ENCODE results near the gene ANKLE1.

DNA sequence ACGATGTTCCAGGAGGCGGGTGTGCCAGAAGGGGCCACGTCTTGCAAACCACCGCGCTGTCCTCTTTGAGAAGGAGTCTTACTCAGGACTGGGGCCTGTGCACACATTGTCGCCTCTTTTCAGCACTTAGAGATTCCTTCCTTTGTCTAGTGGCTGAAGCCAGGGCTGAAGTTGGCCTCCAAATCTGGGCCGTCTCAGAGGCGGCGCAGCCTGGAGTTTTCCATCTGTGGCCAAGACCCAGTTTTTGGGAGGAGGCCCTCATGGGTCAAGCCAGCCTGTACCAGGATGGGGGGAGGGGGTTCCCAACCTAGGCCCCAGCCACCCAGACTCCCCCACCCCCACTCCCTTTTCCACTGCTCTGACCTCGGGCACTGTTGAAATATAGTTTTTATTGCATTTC is 41.2 kb downstream of the ANKLE1 start:
- TF ChIP-seq, protein P1, sequence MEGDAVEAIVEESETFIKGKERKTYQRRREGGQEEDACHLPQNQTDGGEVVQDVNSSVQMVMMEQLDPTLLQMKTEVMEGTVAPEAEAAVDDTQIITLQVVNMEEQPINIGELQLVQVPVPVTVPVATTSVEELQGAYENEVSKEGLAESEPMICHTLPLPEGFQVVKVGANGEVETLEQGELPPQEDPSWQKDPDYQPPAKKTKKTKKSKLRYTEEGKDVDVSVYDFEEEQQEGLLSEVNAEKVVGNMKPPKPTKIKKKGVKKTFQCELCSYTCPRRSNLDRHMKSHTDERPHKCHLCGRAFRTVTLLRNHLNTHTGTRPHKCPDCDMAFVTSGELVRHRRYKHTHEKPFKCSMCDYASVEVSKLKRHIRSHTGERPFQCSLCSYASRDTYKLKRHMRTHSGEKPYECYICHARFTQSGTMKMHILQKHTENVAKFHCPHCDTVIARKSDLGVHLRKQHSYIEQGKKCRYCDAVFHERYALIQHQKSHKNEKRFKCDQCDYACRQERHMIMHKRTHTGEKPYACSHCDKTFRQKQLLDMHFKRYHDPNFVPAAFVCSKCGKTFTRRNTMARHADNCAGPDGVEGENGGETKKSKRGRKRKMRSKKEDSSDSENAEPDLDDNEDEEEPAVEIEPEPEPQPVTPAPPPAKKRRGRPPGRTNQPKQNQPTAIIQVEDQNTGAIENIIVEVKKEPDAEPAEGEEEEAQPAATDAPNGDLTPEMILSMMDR (IDR thresholded peaks at IDR 0.05): no peak
- TF ChIP-seq RFX5 (IDR thresholded peaks at IDR 0.05; ENCODE audit: low read length): no peak
- no peak for TF ChIP-seq TCF12 (IDR thresholded peaks at IDR 0.05)
- TF ChIP-seq, protein P2, sequence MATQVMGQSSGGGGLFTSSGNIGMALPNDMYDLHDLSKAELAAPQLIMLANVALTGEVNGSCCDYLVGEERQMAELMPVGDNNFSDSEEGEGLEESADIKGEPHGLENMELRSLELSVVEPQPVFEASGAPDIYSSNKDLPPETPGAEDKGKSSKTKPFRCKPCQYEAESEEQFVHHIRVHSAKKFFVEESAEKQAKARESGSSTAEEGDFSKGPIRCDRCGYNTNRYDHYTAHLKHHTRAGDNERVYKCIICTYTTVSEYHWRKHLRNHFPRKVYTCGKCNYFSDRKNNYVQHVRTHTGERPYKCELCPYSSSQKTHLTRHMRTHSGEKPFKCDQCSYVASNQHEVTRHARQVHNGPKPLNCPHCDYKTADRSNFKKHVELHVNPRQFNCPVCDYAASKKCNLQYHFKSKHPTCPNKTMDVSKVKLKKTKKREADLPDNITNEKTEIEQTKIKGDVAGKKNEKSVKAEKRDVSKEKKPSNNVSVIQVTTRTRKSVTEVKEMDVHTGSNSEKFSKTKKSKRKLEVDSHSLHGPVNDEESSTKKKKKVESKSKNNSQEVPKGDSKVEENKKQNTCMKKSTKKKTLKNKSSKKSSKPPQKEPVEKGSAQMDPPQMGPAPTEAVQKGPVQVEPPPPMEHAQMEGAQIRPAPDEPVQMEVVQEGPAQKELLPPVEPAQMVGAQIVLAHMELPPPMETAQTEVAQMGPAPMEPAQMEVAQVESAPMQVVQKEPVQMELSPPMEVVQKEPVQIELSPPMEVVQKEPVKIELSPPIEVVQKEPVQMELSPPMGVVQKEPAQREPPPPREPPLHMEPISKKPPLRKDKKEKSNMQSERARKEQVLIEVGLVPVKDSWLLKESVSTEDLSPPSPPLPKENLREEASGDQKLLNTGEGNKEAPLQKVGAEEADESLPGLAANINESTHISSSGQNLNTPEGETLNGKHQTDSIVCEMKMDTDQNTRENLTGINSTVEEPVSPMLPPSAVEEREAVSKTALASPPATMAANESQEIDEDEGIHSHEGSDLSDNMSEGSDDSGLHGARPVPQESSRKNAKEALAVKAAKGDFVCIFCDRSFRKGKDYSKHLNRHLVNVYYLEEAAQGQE (IDR thresholded peaks at IDR 0.05; ENCODE audit: low read depth, low read length): no peak
- TF ChIP-seq, protein P3, sequence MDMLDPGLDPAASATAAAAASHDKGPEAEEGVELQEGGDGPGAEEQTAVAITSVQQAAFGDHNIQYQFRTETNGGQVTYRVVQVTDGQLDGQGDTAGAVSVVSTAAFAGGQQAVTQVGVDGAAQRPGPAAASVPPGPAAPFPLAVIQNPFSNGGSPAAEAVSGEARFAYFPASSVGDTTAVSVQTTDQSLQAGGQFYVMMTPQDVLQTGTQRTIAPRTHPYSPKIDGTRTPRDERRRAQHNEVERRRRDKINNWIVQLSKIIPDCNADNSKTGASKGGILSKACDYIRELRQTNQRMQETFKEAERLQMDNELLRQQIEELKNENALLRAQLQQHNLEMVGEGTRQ (IDR thresholded peaks at IDR 0.05; ENCODE audit: borderline replicate concordance, low read depth, low read length): no peak
- TF ChIP-seq CHD2 (IDR thresholded peaks at IDR 0.05; ENCODE audit: low read length, partially characterized antibody): no peak
- TF ChIP-seq RAD21 (IDR thresholded peaks at IDR 0.05; ENCODE audit: low read length): no peak
- no peak for TF ChIP-seq SIN3A (IDR thresholded peaks at IDR 0.05; ENCODE audit: borderline replicate concordance, low read depth, low read length)
- TF ChIP-seq, protein P4, sequence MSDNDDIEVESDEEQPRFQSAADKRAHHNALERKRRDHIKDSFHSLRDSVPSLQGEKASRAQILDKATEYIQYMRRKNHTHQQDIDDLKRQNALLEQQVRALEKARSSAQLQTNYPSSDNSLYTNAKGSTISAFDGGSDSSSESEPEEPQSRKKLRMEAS (IDR thresholded peaks at IDR 0.05; ENCODE audit: low read depth): no peak
- TF ChIP-seq SMC3 (IDR thresholded peaks at IDR 0.05; ENCODE audit: low read depth, low read length): no peak
- TF ChIP-seq POLR2AphosphoS5 (IDR thresholded peaks at IDR 0.05; ENCODE audit: low read depth, low read length): no peak

Measured in SK-N-SH (cell line).